HEK293 (cell line): ENCODE measurements around the gene C19orf73.
A peak's percentile ranks its signal among the peaks of the same experiment; 100 is the strongest.

Experiments used
- CTCF ChIA-PET: fragments of 350-600 bp; formaldehyde crosslinking; extraction: SDS; loops from one replicate; lab custom pipeline; 2021; ENCODE audit warnings: antibody characterized with exemption; lab: Yijun Ruan, JAX
- POLR2A ChIA-PET: fragments of 300-600 bp; formaldehyde crosslinking; extraction: SDS; loops from one replicate; lab custom pipeline; 2020; ENCODE audit warnings: antibody characterized with exemption, inconsistent platforms; lab: Yijun Ruan, JAX
- H3K27ac ChIP-seq: fragments of 200-500 bp; sonication (Bioruptor generic); 2 replicates; pipeline ENCODE4 v1.5.1; 2014; ENCODE audit warnings: low read depth, low read length, control low read depth, inconsistent platforms; ENCODE audit errors: extremely low read depth
- H3K36me3 ChIP-seq, 2 experiments: fragments of 200-500 bp in 1 of 2; sonication (Bioruptor generic) in 1 of 2; 1 replicate in 1 of 2; 2 replicates in 1 of 2; pipeline ENCODE4 v1.5.1; 2014 to 2017; ENCODE audit warnings: inconsistent platforms in 2 of 2, low read length in 2 of 2; ENCODE audit not compliant: control insufficient read depth in 2 of 2, insufficient read depth in 1 of 2
- H3K4me1 ChIP-seq: fragments of 200-500 bp; sonication (Bioruptor generic); 2 replicates; pipeline ENCODE4 v1.5.1; 2014; ENCODE audit warnings: mild to moderate bottlenecking, low read length, inconsistent platforms; ENCODE audit not compliant: control insufficient read depth, insufficient read depth
- H3K4me3 ChIP-seq: 2 replicates; pipeline ENCODE4 v1.5.1; 2011; ENCODE audit warnings: low read depth, mild to moderate bottlenecking, control low read depth, low read length, moderate library complexity
- H3K9me3 ChIP-seq: fragments of 200-500 bp; sonication (Bioruptor generic); 2 replicates; pipeline ENCODE4 v1.5.1; 2014; ENCODE audit warnings: low read depth, low read length, inconsistent platforms; ENCODE audit not compliant: control insufficient read depth, insufficient read depth
- IKZF3 ChIP-seq: fragments of 450-650 bp; IDR thresholded peaks from 2 replicates; pipeline ENCODE4 v1.5.0; 2018; ENCODE audit warnings: missing biosample characterization, mild to moderate bottlenecking, missing genetic modification characterization, moderate library complexity
- ZNF132 ChIP-seq: fragments of 450-650 bp; formaldehyde crosslinking; IDR thresholded peaks from 2 replicates; pipeline ENCODE4 v1.5.1; 2017; ENCODE audit warnings: missing biosample characterization, missing genetic modification characterization, borderline replicate concordance
- ZNF16 ChIP-seq: fragments of 450-650 bp; formaldehyde crosslinking; IDR thresholded peaks from 2 replicates; pipeline ENCODE4 v1.5.1; 2016; ENCODE audit warnings: low read depth, missing biosample characterization, missing genetic modification characterization
- ZNF169 ChIP-seq: fragments of 450-650 bp; formaldehyde crosslinking; IDR thresholded peaks from 2 replicates; pipeline ENCODE4 v1.5.1; 2016; ENCODE audit warnings: missing biosample characterization, missing genetic modification characterization
- ZNF2 ChIP-seq: fragments of 450-650 bp; formaldehyde crosslinking; IDR thresholded peaks from 2 replicates; pipeline ENCODE4 v1.5.1; 2016; ENCODE audit warnings: missing biosample characterization, missing genetic modification characterization
- ZNF202 ChIP-seq: fragments of 450-650 bp; formaldehyde crosslinking; IDR thresholded peaks from 2 replicates; pipeline ENCODE4 v1.5.1; 2016; ENCODE audit warnings: missing biosample characterization, missing genetic modification characterization, borderline replicate concordance
- ZNF221 ChIP-seq: fragments of 450-650 bp; formaldehyde crosslinking; IDR thresholded peaks from 2 replicates; pipeline ENCODE4 v1.5.1; 2017; ENCODE audit warnings: missing biosample characterization, missing genetic modification characterization, borderline replicate concordance
- ZNF324 ChIP-seq: fragments of 450-650 bp; formaldehyde crosslinking; IDR thresholded peaks from 2 replicates; pipeline ENCODE4 v1.5.1; 2016; ENCODE audit warnings: missing biosample characterization, missing genetic modification characterization
- ZNF341 ChIP-seq: fragments of 450-650 bp; formaldehyde crosslinking; IDR thresholded peaks from 2 replicates; pipeline ENCODE4; 2016; ENCODE audit warnings: low read depth, missing biosample characterization, missing genetic modification characterization
- ZNF521 ChIP-seq: fragments of 450-650 bp; formaldehyde crosslinking; IDR thresholded peaks from 2 replicates; pipeline ENCODE4 v1.5.1; 2017; ENCODE audit warnings: missing biosample characterization, mild to moderate bottlenecking, missing genetic modification characterization
- ZNF558 ChIP-seq: fragments of 450-650 bp; formaldehyde crosslinking; IDR thresholded peaks from 2 replicates; pipeline ENCODE4 v1.5.1; 2016; ENCODE audit warnings: missing biosample characterization, missing genetic modification characterization
- ZNF623 ChIP-seq: fragments of 450-650 bp; formaldehyde crosslinking; IDR thresholded peaks from 2 replicates; pipeline ENCODE4 v1.5.1; 2016; ENCODE audit warnings: missing biosample characterization, missing genetic modification characterization
- ZNF624 ChIP-seq: fragments of 450-650 bp; formaldehyde crosslinking; IDR thresholded peaks from 2 replicates; pipeline ENCODE4 v1.5.1; 2017; ENCODE audit warnings: missing biosample characterization, missing genetic modification characterization
- ZNF660 ChIP-seq: fragments of 450-650 bp; IDR thresholded peaks from 2 replicates; pipeline ENCODE4 v1.5.1; 2018; ENCODE audit warnings: missing biosample characterization, mild to moderate bottlenecking, missing genetic modification characterization
- ZNF76 ChIP-seq: fragments of 450-650 bp; formaldehyde crosslinking; IDR thresholded peaks from 2 replicates; pipeline ENCODE4; 2016; ENCODE audit warnings: low read depth, missing biosample characterization, missing genetic modification characterization, borderline replicate concordance
- ZNF768 ChIP-seq: fragments of 450-650 bp; formaldehyde crosslinking; IDR thresholded peaks from 2 replicates; pipeline ENCODE4 v1.5.1; 2018; ENCODE audit warnings: missing biosample characterization, mild to moderate bottlenecking, missing genetic modification characterization
- ZNF785 ChIP-seq: fragments of 450-650 bp; formaldehyde crosslinking; IDR thresholded peaks from 2 replicates; pipeline ENCODE4 v1.5.1; 2016; ENCODE audit warnings: missing biosample characterization, missing genetic modification characterization
- ZNF791 ChIP-seq: fragments of 450-650 bp; formaldehyde crosslinking; IDR thresholded peaks from 2 replicates; pipeline ENCODE4 v1.5.1; 2016; ENCODE audit warnings: missing biosample characterization, missing genetic modification characterization
- TF ChIP-seq, protein P1 (sequence below): fragments of 450-650 bp; IDR thresholded peaks from 2 replicates; pipeline ENCODE4 v1.5.1; 2018; ENCODE audit warnings: missing biosample characterization, mild to moderate bottlenecking, missing genetic modification characterization
- TF ChIP-seq, protein P2 (sequence below): fragments of 450-650 bp; formaldehyde crosslinking; IDR thresholded peaks from 2 replicates; pipeline ENCODE4 v1.5.1; 2016; ENCODE audit warnings: missing biosample characterization, missing genetic modification characterization
- TF ChIP-seq, protein P3 (sequence below): fragments of 450-650 bp; formaldehyde crosslinking; IDR thresholded peaks from 2 replicates; pipeline ENCODE4 v1.5.1; 2017; ENCODE audit warnings: missing biosample characterization, missing genetic modification characterization
- TF ChIP-seq, protein P4 (sequence below): fragments of 450-650 bp; formaldehyde crosslinking; IDR thresholded peaks from 2 replicates; pipeline ENCODE4 v1.5.1; 2017; ENCODE audit warnings: missing biosample characterization, missing genetic modification characterization

The C19orf73 gene

DNA sequence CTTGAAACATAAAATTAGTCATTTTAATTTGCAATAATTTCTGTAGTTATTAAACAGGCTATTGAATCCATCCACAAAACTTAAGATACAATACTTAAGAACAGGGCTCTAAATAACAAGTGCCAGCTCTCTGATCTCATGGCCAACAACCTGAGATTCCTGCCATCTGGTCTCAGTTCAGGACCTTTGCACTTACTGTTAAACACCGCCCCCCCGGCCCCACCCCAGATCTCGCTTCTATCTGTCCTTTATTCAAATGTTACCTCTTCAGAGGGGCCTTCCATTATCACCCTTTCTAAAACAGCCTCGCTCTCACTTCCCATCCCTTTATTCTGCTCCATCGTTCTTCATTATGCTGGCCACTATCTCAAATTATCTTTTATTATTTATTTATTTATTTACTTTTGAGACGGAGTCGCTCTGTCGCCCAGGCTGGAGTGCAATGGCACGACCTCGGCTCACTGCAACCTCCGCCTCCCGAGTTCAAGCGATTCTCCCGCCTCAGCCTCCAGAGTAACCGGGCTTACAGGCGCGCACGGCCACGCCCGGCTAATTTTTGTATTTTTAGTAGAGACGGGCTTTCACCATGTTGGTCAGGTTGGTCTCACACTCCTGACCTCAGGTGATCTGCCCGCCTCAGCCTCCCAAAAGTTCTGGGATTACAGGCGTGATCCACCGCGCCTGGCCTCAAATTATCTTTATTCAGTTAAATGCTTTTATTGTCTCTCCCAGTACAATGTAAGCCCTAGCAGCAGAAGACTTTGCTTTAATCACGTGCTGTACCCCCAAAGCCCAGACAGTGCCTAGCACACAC, 34.5 kb downstream of the C19orf73 start (continued):
- TF ChIP-seq, protein P1, sequence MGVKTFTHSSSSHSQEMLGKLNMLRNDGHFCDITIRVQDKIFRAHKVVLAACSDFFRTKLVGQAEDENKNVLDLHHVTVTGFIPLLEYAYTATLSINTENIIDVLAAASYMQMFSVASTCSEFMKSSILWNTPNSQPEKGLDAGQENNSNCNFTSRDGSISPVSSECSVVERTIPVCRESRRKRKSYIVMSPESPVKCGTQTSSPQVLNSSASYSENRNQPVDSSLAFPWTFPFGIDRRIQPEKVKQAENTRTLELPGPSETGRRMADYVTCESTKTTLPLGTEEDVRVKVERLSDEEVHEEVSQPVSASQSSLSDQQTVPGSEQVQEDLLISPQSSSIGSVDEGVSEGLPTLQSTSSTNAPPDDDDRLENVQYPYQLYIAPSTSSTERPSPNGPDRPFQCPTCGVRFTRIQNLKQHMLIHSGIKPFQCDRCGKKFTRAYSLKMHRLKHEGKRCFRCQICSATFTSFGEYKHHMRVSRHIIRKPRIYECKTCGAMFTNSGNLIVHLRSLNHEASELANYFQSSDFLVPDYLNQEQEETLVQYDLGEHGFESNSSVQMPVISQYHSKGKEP (tag by site-specific recombination), result no peak
- TF ChIP-seq ZNF2, result peak; percentile 12; the same call in 1 of the 2 replicates
- TF ChIP-seq, protein P2, sequence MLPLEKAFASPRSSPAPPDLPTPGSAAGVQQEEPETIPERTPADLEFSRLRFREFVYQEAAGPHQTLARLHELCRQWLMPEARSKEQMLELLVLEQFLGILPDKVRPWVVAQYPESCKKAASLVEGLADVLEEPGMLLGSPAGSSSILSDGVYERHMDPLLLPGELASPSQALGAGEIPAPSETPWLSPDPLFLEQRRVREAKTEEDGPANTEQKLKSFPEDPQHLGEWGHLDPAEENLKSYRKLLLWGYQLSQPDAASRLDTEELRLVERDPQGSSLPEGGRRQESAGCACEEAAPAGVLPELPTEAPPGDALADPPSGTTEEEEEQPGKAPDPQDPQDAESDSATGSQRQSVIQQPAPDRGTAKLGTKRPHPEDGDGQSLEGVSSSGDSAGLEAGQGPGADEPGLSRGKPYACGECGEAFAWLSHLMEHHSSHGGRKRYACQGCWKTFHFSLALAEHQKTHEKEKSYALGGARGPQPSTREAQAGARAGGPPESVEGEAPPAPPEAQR (tag by site-specific recombination), result 0 out of 2 replicates have a peak, but pooled peaks have one; percentile 81
- TF ChIP-seq ZNF791 (tag by site-specific recombination), result no peak
- TF ChIP-seq ZNF623 (tag by site-specific recombination), result peak; percentile 30; the same call in 1 of the 2 replicates

DNA sequence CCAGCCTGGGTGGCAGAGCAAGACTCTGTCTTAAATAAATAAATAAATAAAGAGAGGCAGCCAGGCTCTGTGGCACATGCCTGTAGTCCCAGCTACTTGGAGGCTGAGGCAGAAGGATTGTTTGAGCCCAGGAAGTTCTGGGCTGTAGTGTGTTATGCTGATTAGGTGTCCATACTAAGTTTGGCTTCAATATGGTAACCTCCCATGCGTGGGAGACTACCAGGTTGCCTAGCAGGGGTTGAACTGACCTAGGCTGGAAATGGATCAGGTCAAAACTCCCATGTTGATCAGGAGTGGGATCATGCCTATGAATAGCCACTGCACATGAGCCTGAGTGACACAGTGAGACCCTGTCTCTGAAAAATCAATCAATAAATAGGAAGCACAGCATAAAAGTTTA, 37.7 kb downstream of the C19orf73 start:
- peaks cover 3% of the 10 kb centered on the region; the same call in 1 of the 2 replicates for H3K4me1 ChIP-seq
- ChIA-PET CTCF (interaction anchor here (0.6 to 2.2 kb wide), 6 partner anchors 7 to 144 kb away, joined by 3 to 10 read pairs (median 4); no protein-coding TSS in a partner anchor), POLR2A (no interaction called here)
- no peak overlapping the region for H3K4me3 ChIP-seq
- H3K36me3 ChIP-seq, result peaks cover 0 to 4% of the 10 kb centered on the region in 2 experiments; a peak in 2 of 3 replicates
- no peaks in the 10 kb centered on the region for H3K9me3 ChIP-seq
- TF ChIP-seq ZNF785 (tag by site-specific recombination) (no peak), ZNF660 (tag by site-specific recombination) (no peak)
- H3K27ac ChIP-seq, result no peak overlapping the region

DNA sequence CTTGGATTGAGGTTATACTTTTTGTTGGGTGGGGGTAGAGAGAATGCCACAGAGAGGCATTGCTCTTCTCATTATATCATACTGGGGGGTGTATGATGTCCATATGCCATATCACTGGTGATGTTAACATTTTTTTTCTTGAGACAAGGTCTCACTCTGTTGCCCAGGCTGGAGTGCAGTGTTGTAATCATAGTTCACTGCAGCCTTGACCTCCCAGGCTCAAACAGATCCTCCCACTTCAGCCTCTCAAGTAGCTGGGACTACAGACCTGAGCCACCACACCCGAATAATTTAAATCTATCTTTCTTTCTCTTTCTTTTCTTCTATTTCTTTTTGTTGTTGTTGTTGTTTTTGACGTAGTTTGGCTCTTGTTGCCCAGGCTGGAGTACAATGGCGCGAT, 38.6 kb downstream of the C19orf73 start:
- POLR2A ChIA-PET, result no interaction called here

More for the DNA sequence above, 38.6 kb downstream of the C19orf73 start:
- CTCF ChIA-PET, result no interaction called here
- Histone ChIP-seq H3K4me1 (peaks cover 3% of the 10 kb centered on the region; the same call in 1 of the 2 replicates), H3K9me3 (no peaks in the 10 kb centered on the region), H3K36me3 (no peaks in the 10 kb centered on the region), H3K27ac (no peak overlapping the region), H3K4me3 (no peak overlapping the region)
- no peak for TF ChIP-seq ZNF132 (tag by site-specific recombination)
- TF ChIP-seq ZNF341 (tag by site-specific recombination), result no peak
- TF ChIP-seq ZNF16 (tag by site-specific recombination), result no peak
- TF ChIP-seq, protein P3, sequence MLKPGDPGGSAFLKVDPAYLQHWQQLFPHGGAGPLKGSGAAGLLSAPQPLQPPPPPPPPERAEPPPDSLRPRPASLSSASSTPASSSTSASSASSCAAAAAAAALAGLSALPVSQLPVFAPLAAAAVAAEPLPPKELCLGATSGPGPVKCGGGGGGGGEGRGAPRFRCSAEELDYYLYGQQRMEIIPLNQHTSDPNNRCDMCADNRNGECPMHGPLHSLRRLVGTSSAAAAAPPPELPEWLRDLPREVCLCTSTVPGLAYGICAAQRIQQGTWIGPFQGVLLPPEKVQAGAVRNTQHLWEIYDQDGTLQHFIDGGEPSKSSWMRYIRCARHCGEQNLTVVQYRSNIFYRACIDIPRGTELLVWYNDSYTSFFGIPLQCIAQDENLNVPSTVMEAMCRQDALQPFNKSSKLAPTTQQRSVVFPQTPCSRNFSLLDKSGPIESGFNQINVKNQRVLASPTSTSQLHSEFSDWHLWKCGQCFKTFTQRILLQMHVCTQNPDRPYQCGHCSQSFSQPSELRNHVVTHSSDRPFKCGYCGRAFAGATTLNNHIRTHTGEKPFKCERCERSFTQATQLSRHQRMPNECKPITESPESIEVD (tag by site-specific recombination), result no peak
- TF ChIP-seq ZNF221 (tag by site-specific recombination), result no peak
- TF ChIP-seq ZNF324 (tag by site-specific recombination), result no peak
- TF ChIP-seq ZNF768, result no peak
- no peak for TF ChIP-seq ZNF624 (tag by site-specific recombination)
- TF ChIP-seq ZNF558 (tag by site-specific recombination), result no peak
- no peak for TF ChIP-seq ZNF202 (tag by site-specific recombination)
- TF ChIP-seq IKZF3, result no peak
- TF ChIP-seq ZNF521 (tag by site-specific recombination), result no peak
- no peak for TF ChIP-seq ZNF169 (tag by site-specific recombination)
- no peak for TF ChIP-seq ZNF76 (tag by site-specific recombination)
- TF ChIP-seq, protein P4, sequence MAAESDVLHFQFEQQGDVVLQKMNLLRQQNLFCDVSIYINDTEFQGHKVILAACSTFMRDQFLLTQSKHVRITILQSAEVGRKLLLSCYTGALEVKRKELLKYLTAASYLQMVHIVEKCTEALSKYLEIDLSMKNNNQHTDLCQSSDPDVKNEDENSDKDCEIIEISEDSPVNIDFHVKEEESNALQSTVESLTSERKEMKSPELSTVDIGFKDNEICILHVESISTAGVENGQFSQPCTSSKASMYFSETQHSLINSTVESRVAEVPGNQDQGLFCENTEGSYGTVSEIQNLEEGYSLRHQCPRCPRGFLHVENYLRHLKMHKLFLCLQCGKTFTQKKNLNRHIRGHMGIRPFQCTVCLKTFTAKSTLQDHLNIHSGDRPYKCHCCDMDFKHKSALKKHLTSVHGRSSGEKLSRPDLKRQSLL, result no peak
